Esophagus squamous epithelium (tissue), 4 donors: ENCODE results near the gene STON2.

Experiments used
- CTCF ChIP-seq, 6 experiments: fragments of 450-650 bp in 4 of 6; fragments of 200-600 bp in 2 of 6; sonication (generic) in 2 of 6; IDR thresholded peaks; one replicate each; pipeline ENCODE4 v1.5.1; 2016 to 2019; ENCODE audit warnings: antibody characterized with exemption in 6 of 6, mild to moderate bottlenecking in 4 of 6, moderate library complexity in 4 of 6
- POLR2A ChIP-seq, 4 donors: fragments of 450-650 bp; IDR thresholded peaks; one replicate each; pipeline ENCODE4 v1.6.1; 2017; ENCODE audit warnings: antibody characterized with exemption in 4 of 4, mild to moderate bottlenecking in 4 of 4, moderate library complexity in 3 of 4

GRCh38 chr14:81392052-81392451 is 8.1 kb downstream of the STON2 start:
- no peak for TF ChIP-seq CTCF (IDR thresholded peaks at IDR 0.05)
- no peak for TF ChIP-seq POLR2A (IDR thresholded peaks at IDR 0.05)
